ENCODE results near the gene PGAM1. TPM values are rescaled to one million over a fixed set of nuclear protein-coding genes. Genes with fewer than 3 reads are reported as not detected.

The PGAM1 gene
- total RNA-seq, 1 experiment from 2014 or later = 148 TPM

DNA sequence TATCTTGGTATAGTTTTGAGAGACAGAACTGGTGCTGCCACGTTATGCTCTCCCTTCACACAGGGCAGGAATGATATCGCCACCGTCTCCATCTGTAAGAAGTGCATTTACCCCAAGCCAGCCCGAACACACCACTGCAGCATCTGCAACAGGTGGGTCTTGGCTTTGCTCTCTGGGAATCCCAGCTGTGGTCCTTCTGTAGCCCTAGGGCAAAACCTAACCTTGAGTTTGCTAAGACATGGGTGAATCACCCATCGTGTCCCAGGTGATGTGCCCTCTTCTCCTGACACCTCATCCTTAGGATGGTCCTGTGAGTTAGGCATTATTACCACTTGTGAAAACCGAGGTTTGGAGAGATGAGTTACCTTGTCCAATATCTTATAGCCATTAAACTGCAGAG lies 26.4 kb downstream of the PGAM1 start:
- no peak for DNase-seq
- Mint-ChIP-seq H3K4me1 (ENCODE audit: low read depth, unreplicated experiment) (no peaks in the 10 kb centered on the region), H3K27ac (ENCODE audit: unreplicated experiment) (no peak overlapping the region), H3K9me3 (ENCODE audit: low read depth, unreplicated experiment) (no peaks in the 10 kb centered on the region), H3K27me3 (ENCODE audit: unreplicated experiment) (no peaks in the 10 kb centered on the region), H3K4me3 (ENCODE audit: low read depth, unreplicated experiment) (no peak overlapping the region), H3K36me3 (ENCODE audit: insufficient read depth, unreplicated experiment) (peaks cover 27% of the 10 kb centered on the region)
- intact Hi-C loops (cut with micrococcal nuclease; ENCODE audit: unreplicated experiment) = no loop called here
- no TSS peak for BruUV-seq (replicated peaks)
- CTCF ChIA-PET = no interaction called here
- TF ChIP-seq, protein P1, sequence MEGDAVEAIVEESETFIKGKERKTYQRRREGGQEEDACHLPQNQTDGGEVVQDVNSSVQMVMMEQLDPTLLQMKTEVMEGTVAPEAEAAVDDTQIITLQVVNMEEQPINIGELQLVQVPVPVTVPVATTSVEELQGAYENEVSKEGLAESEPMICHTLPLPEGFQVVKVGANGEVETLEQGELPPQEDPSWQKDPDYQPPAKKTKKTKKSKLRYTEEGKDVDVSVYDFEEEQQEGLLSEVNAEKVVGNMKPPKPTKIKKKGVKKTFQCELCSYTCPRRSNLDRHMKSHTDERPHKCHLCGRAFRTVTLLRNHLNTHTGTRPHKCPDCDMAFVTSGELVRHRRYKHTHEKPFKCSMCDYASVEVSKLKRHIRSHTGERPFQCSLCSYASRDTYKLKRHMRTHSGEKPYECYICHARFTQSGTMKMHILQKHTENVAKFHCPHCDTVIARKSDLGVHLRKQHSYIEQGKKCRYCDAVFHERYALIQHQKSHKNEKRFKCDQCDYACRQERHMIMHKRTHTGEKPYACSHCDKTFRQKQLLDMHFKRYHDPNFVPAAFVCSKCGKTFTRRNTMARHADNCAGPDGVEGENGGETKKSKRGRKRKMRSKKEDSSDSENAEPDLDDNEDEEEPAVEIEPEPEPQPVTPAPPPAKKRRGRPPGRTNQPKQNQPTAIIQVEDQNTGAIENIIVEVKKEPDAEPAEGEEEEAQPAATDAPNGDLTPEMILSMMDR (IDR thresholded peaks at IDR 0.05; ENCODE audit: unreplicated experiment) = no peak

DNA sequence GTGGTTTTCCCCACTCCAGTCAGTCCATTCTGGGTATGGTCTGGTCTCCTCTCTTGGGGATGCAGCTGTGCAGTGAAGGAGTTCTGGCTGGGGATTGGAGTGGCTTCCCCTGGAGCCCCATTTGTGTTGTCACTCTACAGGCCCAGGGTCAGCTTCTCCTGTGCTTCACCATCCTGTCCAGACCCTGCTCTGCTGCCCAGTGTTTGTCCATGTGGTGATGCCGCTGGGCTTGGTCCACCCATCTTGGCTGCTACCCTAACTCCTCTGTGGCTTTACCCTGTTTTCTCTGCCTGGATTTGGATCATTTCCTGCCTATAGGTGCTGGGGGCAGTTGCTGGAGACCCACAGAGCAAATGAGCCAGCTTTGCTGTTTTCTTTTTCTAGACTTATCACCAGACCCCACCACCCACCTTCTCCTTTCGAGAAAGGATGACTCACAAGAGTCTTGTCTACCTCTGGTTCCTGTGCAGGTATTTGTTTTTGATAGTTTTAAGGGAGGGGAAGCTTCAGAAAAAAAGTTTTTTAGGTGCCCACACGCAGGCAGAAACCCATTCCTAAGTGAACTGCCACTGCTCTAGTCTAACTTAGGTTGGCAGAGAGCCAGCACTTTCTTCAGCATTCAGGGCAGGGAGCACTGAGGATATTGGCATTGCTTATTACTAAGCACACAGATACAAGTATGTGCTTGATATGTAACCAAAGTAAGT lies 28.5 kb downstream of the PGAM1 start:
- BruUV-seq (replicated peaks) = no TSS peak
- CTCF ChIA-PET = no interaction called here
- no peak overlapping the region for H3K27ac Mint-ChIP-seq (ENCODE audit: unreplicated experiment)
- H3K36me3 Mint-ChIP-seq (ENCODE audit: insufficient read depth, unreplicated experiment) = peaks cover 38% of the 10 kb centered on the region
- H3K4me1 Mint-ChIP-seq (ENCODE audit: low read depth, unreplicated experiment) = no peaks in the 10 kb centered on the region
- no peaks in the 10 kb centered on the region for H3K9me3 Mint-ChIP-seq (ENCODE audit: low read depth, unreplicated experiment)
- H3K27me3 Mint-ChIP-seq (ENCODE audit: unreplicated experiment) = no peaks in the 10 kb centered on the region
- no peak overlapping the region for H3K4me3 Mint-ChIP-seq (ENCODE audit: low read depth, unreplicated experiment)
- TF ChIP-seq, protein P1 (IDR thresholded peaks at IDR 0.05; ENCODE audit: unreplicated experiment) = no peak
- intact Hi-C loops (cut with micrococcal nuclease; ENCODE audit: unreplicated experiment) = no loop called here
- DNase-seq = no peak

- no peak for DNase-seq
- TF ChIP-seq, protein P1 (IDR thresholded peaks at IDR 0.05; ENCODE audit: unreplicated experiment) = no peak
- Mint-ChIP-seq H3K4me1 (ENCODE audit: low read depth, unreplicated experiment) (no peaks in the 10 kb centered on the region), H3K27me3 (ENCODE audit: unreplicated experiment) (no peaks in the 10 kb centered on the region), H3K9me3 (ENCODE audit: low read depth, unreplicated experiment) (no peaks in the 10 kb centered on the region), H3K36me3 (ENCODE audit: insufficient read depth, unreplicated experiment) (peaks cover 42% of the 10 kb centered on the region), H3K4me3 (ENCODE audit: low read depth, unreplicated experiment) (no peak overlapping the region), H3K27ac (ENCODE audit: unreplicated experiment) (no peak overlapping the region)
- intact Hi-C loops (cut with micrococcal nuclease; ENCODE audit: unreplicated experiment) = no loop called here
- CTCF ChIA-PET = no interaction called here
- BruUV-seq (replicated peaks) = no TSS peak
Observed at GRCh38 chr10:97456034-97456685, 30.2 kb downstream of the PGAM1 start.

DNA sequence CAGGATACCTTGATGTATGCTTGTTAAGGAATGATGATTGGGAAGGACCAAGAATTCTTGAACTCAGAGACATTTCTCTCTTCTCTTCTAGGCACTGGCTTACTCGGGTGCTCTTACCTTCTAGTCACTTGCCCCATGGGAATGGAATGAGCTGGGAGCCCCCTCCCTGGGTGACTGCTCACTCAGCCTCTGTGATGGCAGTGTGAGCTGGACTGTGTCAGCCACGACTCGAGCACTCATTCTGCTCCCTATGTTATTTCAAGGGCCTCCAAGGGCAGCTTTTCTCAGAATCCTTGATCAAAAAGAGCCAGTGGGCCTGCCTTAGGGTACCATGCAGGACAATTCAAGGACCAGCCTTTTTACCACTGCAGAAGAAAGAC lies 30.7 kb downstream of the PGAM1 start:
- BruUV-seq (replicated peaks) = no TSS peak
- TF ChIP-seq, protein P1 (IDR thresholded peaks at IDR 0.05; ENCODE audit: unreplicated experiment) = no peak
- H3K9me3 Mint-ChIP-seq (ENCODE audit: low read depth, unreplicated experiment) = no peaks in the 10 kb centered on the region
- peaks cover 46% of the 10 kb centered on the region for H3K36me3 Mint-ChIP-seq (ENCODE audit: insufficient read depth, unreplicated experiment)
- DNase-seq = no peak
- no peaks in the 10 kb centered on the region for H3K27me3 Mint-ChIP-seq (ENCODE audit: unreplicated experiment)
- CTCF ChIA-PET = no interaction called here
- intact Hi-C loops (cut with micrococcal nuclease; ENCODE audit: unreplicated experiment) = no loop called here
- no peak overlapping the region for H3K4me3 Mint-ChIP-seq (ENCODE audit: low read depth, unreplicated experiment)
- no peaks in the 10 kb centered on the region for H3K4me1 Mint-ChIP-seq (ENCODE audit: low read depth, unreplicated experiment)
- H3K27ac Mint-ChIP-seq (ENCODE audit: unreplicated experiment) = no peak overlapping the region

All from Calu3 (cell line).